Hematopoietic multipotent progenitor cell (in vitro differentiated cells): ENCODE data around the gene CRY2. TPM values are rescaled to one million over a fixed set of nuclear protein-coding genes. Genes with fewer than 3 reads are reported as not detected.

Experiments
- DNase-seq, 3 donors: peaks; one replicate each; pipeline ENCODE4 v3.0.0-alpha.2; 2011 to 2015; ENCODE audit warnings: low read depth in 2 of 3, low spot score in 2 of 3
- total RNA-seq: library from RNA; depleted of rRNA; stranded (reverse); fragments of >200 nt; gene quantifications from one replicate; pipeline ENCODE4 v1.2.3, GENCODE V29; 2012

Gene CRY2
- total RNA-seq, 1 donor = 32.3 TPM

- no peak for DNase-seq
Measured at GRCh38 chr11:45846174-45846675, 1.1 kb upstream of the CRY2 start.

GRCh38 chr11:45847911-45848316, 639 bp downstream of the CRY2 start:
- DNase-seq = peak in 2 of 3 donors; percentile 39 to 68

GRCh38 chr11:45848654-45849081, 1.4 kb downstream of the CRY2 start:
- no peak for DNase-seq

- DNase-seq = no peak
Measured at GRCh38 chr11:45850446-45850845, 3.2 kb downstream of the CRY2 start.

- DNase-seq = no peak
Measured at GRCh38 chr11:45851228-45851627, 4.0 kb downstream of the CRY2 start.

GRCh38 chr11:45852018-45852711, 4.9 kb downstream of the CRY2 start:
- no peak for DNase-seq

GRCh38 chr11:45852712-45853101, 5.4 kb downstream of the CRY2 start:
- DNase-seq = no peak

GRCh38 chr11:45853332-45854219, 6.3 kb downstream of the CRY2 start:
- no peak for DNase-seq

GRCh38 chr11:45855308-45855707, 8.0 kb downstream of the CRY2 start:
- DNase-seq = no peak

GRCh38 chr11:45856044-45856468, 8.8 kb downstream of the CRY2 start:
- DNase-seq = no peak

- no peak for DNase-seq
Measured at GRCh38 chr11:45857961-45858474, 10.7 kb downstream of the CRY2 start.

GRCh38 chr11:45858751-45859398, 11.6 kb downstream of the CRY2 start:
- DNase-seq = no peak

- DNase-seq = no peak
Measured at GRCh38 chr11:45859661-45860140, 12.4 kb downstream of the CRY2 start.

GRCh38 chr11:45860348-45860747, 13.1 kb downstream of the CRY2 start:
- DNase-seq = no peak

GRCh38 chr11:45860764-45861510, 13.7 kb downstream of the CRY2 start:
- DNase-seq = no peak

- no peak for DNase-seq
Measured at GRCh38 chr11:45864041-45864440, 16.8 kb downstream of the CRY2 start.

GRCh38 chr11:45869551-45869950, 22.3 kb downstream of the CRY2 start:
- DNase-seq = no peak

GRCh38 chr11:45870706-45871105, 23.4 kb downstream of the CRY2 start:
- DNase-seq = no peak

GRCh38 chr11:45871638-45872037, 24.4 kb downstream of the CRY2 start:
- no peak for DNase-seq
